ENCODE data around the gene ESRP2.

The ESRP2 gene

DNA sequence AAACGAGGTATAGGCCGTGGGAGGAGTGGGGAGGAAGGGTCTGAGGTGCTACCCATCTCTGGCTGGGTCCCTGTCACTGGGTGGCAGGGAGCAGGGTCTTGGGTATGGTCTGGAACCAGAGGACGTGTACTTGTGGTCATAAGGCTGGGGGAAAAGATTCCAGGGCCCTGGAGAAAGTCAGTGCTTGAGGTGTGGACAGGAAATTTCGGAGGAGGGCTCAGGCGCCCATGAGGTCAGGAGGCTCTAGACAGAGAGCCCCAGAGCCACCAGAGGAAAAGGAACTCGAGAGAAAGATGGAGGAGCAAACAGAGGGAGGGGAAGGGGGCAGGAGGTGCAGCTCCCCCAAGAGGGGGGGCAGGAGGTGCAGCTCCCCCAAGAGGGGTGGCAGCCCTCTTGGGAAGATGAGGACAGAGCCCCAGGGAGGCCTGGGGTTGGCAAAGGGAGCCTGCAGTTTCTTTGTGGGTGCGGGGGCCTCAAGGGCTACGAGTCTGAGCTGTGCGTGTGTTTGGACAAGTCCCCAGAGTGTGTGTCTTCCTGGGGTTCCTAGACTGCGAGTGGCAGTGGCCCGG, 27.7 kb upstream of the ESRP2 start:
- DNase-seq (ENCODE audit: low read depth), result no peak

GRCh38 chr16:68259007-68259825, 23.3 kb upstream of the ESRP2 start:
- no peak for DNase-seq (ENCODE audit: low read depth)

DNA sequence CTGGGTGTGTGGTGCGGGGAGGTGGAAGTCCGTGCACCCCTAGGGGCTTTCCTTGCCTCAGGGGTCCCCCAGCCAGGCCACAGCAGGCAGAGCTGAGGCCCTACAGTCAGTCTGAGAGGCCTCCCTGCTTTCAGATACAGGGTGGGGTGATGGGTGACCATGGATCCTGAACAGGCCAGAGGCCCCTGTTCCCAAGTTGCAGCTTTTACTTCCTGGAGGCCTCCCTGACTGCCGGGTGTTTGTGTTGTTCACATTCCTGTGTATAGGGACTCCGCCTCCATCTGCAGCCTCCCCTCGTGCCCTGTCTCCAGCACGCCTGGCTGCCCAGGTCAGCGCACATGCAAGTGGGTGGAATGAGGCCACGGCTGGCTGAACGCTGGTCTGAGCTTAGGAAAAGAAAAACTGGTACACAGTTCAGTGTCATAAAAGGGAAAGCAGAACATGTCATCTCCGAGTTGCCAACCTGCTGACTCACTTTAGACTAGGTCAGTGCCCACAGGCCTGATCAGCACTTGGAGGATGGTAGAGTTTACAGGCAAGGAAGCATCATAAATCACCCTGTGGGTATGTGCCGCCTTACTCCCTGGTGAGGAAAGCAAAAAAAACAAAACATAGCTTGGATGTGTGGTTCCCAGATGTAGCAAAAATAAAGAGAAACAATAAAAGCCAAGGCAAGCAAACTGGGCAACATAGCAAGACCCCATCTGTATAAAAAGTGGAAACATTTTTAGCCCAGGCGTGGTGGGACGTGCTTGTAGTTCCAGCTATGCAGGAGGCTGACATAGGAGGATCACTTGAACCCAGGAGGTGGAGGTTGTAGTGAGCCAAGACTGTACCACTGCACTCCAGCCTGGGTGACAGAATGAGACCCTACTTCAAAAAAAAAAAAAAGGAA, 22.2 kb upstream of the ESRP2 start:
- no peak for DNase-seq (ENCODE audit: low read depth)

- no peak for DNase-seq (ENCODE audit: low read depth)
These were observed 21.5 kb upstream of the ESRP2 start for GRCh38 chr16:68257251-68257905.

DNA sequence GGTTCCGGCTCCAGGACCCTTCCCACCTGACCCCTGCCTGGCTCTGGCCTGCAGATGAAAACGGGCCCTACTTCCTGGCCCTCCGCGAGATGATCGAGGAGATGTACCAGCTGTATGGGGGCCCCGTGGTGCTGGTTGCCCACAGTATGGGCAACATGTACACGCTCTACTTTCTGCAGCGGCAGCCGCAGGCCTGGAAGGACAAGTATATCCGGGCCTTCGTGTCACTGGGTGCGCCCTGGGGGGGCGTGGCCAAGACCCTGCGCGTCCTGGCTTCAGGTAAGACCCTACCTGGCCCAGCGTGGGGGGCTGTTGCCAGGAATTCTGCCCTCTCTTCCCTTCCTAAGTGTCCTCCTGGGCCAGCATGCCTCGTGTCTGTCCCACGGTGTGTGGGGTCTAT, 19.8 kb upstream of the ESRP2 start:
- no peak for DNase-seq (ENCODE audit: low read depth)

- no peak for DNase-seq (ENCODE audit: low read depth)
These were observed 17.8 kb upstream of the ESRP2 start for GRCh38 chr16:68253721-68254120.

- no peak for DNase-seq (ENCODE audit: low read depth)
These were observed 16.5 kb upstream of the ESRP2 start for GRCh38 chr16:68252383-68252782.

- no peak for DNase-seq (ENCODE audit: low read depth)
These were observed 15.9 kb upstream of the ESRP2 start for GRCh38 chr16:68251832-68252231.

- no peak for DNase-seq (ENCODE audit: low read depth)
These were observed 15.0 kb upstream of the ESRP2 start for GRCh38 chr16:68250951-68251350.

GRCh38 chr16:68249371-68249770, 13.4 kb upstream of the ESRP2 start:
- no peak for DNase-seq (ENCODE audit: low read depth)

DNA sequence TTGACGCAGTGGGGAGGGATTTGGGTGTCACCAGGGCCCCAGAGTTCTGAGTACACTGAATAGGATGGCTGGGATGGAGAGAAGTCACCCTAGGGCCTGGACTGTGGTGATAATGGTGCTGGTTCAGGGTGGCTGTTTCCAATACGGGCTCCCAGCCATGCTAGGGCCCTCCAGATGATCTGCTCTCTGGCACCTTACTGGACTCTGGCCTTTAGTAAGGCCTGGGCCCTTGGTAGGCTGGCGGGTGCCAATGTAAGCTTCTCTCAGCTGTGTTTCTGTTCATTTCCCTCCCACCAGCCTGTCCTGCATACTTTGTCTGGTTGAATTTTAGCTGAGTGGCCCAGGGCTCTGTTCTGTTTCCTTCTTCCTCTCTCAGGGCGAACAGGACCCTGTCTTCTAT, 12.0 kb upstream of the ESRP2 start:
- no peak for DNase-seq (ENCODE audit: low read depth)

DNA sequence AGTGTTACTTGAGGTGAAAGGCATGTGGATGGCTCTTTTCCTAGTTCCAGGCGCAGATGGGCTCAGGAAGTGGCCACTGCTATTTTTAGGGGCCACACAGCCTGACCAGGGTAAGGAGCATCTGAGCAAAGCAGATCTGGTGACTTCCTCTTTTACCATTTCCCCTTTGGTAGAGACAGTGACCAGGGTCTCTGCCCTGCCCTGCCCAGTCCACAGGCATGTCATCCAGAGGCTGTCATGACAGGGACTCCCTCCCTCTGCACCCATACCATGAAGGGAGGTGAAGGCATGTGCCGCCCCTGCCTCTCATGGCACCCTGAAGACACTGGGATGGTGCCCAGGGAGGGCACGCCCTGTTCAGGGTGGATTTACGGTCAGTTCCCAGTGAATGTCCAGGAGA, 11.5 kb upstream of the ESRP2 start:
- no peak for DNase-seq (ENCODE audit: low read depth)

GRCh38 chr16:68246666-68247065, 10.7 kb upstream of the ESRP2 start:
- DNase-seq (ENCODE audit: low read depth), result no peak

- DNase-seq (ENCODE audit: low read depth), result no peak
These were observed 10.2 kb upstream of the ESRP2 start for GRCh38 chr16:68246121-68246520.

DNA sequence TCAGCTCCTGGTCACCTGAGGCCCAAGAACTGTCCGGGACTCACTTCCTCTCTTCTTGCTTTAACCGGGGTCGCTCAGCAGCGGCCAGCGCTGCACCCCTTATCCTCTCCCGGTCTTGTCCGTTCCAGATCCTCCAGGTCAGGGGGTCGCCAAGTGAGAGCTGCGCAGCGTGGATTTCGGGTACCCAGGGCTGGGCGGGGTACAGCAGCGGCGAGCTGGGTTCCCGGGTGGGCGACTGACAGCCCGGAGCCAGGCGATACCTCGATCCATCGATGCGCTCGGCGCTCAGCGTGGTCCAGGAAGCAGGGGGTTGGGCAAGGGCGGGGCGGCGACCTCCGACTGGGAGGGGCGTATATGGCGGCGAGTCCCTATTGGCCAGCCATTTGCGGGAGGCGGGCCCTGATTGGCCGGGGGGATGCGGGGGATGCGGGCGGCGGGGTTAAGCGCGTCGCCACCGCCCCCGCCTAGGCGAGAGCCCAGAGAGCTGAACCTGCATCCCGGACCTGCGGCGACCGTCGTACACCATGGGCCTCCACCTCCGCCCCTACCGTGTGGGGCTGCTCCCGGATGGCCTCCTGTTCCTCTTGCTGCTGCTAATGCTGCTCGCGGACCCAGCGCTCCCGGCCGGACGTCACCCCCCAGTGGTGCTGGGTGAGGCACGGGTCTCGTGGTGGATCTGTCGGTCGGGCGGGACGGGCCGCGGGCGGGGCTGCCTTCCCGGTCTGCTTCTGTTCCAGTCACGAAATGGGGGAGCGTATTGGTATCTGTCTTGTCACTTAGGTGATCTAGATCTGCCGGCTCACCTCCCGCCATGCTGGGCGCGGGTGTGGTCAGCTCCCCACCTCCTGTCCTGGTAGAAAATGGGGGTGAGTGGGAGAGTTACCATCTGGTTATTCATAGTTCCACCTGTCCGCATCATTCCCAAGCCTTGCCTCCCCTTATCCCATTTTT, 9.3 kb upstream of the ESRP2 start, which contains the start of gene PLA2G15:
TSS of gene PLA2G15 (plus strand) at position 471 of the 951 bp plus-strand sequence. CDS start at position 525, 54 bp downstream.
- DNase-seq (ENCODE audit: low read depth), result peak; percentile 95

- DNase-seq (ENCODE audit: low read depth), result no peak
These were observed 8.6 kb upstream of the ESRP2 start for GRCh38 chr16:68244481-68244902.

GRCh38 chr16:68242926-68243858, 7.3 kb upstream of the ESRP2 start:
- no peak for DNase-seq (ENCODE audit: low read depth)

- DNase-seq (ENCODE audit: low read depth), result no peak
These were observed 6.2 kb upstream of the ESRP2 start for GRCh38 chr16:68242085-68242484.

DNA sequence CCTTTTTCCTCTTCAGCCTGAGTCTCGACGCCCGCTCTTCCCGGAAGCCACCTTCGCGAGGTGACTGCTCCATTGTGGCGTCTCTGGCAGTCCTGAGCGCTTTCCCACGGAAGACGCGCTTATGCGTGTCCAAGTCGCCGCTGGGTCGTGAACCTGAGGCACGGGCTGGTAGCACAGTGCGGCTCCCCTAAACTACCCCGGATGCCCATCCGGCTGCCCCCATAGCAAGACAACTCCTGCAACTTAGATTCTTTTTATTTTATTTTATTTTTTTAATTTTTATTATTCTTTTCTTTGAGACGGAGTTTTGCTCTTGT, 2.1 kb upstream of the ESRP2 start:
- DNase-seq (ENCODE audit: low read depth), result no peak

Measured in activated T-cell treated with anti-CD3 and anti-CD28 coated beads for 24 hours (primary cell).